Fibroblast of skin of right biceps (primary cell): ENCODE data around the gene UHRF1.
A peak's percentile ranks its signal among the peaks of the same experiment; 100 is the strongest.
"Not testable (repeated sequence)": the region's sequence is repeated elsewhere in the genome, so short reads cannot be mapped to it uniquely, and the experiment has no call there.

Source experiments
- DNase-seq: peaks from one replicate; pipeline ENCODE4 v3.0.0-alpha.2; 2013

UHRF1 gene

DNA sequence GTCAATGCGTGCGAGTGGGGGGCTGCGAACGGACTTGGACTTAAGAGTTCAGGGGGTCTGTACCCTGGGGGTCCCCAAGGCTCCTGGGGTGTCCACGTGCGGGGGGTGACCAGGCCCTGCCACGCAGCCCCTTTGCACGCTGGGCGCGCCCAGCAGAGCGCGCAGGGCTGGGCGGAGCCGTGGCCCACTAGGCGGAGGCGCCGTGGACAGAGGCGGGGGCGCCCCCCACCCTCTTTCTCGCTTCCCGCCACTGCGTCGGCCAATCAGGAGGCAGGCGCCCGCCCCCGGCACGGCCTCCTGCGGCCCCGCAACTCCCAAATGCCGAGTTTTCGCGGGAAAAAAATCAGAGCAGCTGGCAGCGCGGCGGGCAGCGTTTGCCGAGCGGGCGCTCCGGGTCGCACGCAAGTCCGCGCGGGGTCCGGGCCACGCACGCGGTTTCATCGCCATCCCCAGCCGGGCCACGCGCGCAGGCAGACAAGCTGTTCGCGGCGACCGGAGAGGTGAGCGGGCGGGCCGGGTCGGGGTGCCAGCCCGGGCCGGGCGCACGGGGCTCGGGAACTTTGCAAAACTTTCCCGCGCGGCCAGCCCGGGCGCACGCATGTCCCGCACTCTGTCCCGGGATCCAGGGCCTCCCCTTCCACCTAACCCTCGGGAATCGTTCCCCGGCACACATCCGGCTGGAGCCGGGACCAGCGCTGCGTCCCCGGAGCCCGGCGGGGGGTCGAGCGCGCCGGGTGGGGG, at the start of gene UHRF1:
UHRF1 (plus strand) TSS at position 346 of the 741 bp plus-strand sequence. CDS start 1,385 bp downstream, outside the sequence.
- DNase-seq = peak; percentile 78

DNA sequence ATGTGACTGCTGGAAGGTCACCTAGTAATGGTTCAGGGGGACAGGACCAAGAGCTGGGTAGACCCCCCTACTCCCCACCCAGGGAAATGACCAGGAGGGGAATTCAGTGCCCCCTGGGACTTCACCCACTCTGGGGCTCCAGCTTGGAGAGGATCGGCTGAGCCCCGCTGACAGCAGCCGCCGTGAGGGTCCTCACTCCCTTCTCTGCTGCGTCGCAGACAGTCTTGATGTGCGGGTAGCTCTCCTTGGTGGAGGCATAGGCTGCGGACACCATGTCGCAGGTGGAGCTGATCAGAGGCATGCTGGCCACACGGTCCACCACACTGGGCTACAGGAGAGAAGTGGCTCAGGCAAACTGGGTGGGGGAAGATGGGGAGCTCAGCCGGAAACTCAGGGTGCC, 49.6 kb upstream of the UHRF1 start:
- no peak for DNase-seq

DNA sequence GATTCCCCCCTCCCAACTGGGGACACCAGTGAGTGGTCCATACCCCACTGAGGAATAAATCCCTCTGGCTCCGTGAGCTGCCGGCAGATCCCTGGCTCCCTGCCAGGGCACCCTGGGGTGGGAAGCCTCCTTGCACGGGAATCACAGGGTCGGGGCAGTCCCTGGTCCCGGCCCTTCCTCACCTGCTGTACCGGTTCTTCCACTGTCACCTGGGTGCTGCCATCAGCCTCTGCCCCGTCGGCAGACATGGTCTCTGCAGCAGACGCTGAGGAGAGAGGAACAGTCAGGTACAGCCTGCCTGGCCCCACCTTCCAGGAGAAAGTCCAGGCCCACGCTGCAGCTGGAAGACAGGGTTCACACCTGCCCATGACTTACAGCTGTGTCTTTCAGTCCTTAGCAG, 48.2 kb upstream of the UHRF1 start:
- DNase-seq = no peak

DNA sequence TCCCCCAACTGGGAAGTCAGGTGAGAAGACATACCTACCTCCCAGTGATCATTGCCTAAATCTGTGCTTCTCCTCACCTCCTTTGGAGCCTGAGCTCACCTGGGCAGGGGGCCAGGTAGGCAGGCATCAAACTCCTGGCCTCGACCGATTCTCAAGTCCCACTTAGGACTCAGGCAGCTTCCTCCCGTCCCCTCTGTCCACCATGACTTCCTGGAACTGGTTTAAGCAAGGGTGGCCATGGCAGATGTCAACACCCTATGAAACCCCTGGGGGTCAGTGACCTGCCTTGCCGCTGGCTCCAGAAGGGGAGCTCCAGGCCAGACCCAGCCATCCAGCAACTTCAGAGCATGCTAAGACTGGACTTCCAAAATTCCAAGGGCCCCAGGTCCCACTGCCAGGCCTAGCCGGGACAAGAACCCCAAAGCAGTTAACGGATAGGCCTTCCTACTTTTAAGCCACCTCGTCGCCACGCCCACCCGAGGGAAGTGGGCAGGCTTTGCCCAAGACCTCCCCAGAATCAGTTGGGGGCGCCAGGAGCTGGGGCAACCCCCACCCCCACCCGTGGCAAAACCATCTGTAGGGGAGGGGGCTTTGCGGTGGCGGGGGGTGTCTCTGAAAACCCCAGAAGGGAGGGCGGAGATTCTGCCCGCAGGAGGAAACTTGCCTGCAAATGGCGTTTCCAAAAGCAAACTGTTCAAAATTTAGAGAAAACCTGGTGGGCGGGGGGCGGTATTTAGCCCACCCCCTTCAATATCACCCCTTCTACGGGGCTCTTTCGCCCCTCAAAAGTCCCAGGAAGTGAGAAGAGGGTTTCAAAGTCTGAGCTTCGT, 42.5 kb upstream of the UHRF1 start:
- DNase-seq = peak; percentile 52

DNA sequence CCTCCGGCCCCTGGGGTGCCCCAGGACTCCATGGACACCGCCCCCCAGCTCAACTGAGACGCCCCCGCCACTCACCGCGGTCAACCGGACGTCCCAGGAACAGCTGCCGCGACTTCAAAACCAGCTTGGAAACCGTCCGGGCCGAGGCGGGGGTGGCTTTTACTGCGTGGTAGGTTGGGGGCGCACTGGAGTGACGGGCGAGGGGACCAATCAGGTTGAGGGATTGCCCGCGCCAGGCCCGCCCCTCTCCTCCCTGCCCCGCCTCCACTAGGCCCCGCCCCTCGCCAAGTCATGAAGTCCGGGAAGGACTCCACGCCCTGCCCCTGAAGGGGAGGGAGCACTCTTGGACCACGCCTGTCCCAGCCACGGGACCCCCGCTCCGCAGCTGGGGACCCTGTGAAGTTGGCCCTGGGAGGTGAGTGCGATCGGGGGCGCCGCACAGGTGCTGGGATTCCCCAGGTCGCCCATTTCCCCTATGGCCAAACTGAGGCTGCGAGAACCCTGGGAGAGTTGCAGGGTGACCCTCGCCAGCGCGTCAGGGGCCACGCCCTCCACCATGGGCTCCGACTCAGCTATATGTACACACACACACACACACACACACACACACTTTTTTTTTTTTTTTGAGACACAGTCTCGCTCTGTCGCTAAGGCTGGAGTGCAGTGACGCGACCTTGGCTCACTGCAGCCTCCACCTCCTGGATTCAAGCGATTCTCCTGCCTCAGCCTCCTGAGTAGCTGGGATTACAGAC, 41.6 kb upstream of the UHRF1 start, which contains the start of gene PLIN3:
PLIN3 (minus strand) TSS at position 134 of the 752 bp plus-strand sequence. CDS start 6,273 bp downstream, outside the sequence.
- peak; percentile 96 for DNase-seq

DNA sequence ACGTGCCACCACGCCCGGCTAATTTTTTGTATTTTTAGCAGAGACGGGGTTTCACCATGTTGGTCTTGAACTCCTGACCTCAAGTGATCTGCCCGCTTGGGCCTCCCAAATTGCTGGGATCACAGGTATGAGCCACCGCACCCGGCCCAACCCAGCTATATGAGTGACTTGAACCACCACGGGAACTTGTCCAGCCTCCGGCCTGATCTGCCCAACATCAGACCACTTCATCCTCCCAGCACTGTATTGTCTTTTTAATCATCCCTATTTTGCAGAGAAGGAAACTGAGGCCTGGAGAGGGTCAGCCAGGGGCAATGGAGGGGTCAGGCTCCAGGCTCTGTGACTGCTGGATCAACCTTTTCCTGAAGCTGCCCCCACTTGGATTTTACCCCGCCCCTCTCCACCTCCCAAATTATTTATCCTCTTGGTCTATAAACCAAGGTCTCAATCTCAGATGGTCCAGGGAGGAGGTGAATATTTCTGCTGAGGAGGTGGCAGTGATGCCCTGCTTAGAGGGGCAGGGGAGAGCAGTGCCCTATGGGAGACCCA, 40.9 kb upstream of the UHRF1 start:
- DNase-seq = no peak

DNA sequence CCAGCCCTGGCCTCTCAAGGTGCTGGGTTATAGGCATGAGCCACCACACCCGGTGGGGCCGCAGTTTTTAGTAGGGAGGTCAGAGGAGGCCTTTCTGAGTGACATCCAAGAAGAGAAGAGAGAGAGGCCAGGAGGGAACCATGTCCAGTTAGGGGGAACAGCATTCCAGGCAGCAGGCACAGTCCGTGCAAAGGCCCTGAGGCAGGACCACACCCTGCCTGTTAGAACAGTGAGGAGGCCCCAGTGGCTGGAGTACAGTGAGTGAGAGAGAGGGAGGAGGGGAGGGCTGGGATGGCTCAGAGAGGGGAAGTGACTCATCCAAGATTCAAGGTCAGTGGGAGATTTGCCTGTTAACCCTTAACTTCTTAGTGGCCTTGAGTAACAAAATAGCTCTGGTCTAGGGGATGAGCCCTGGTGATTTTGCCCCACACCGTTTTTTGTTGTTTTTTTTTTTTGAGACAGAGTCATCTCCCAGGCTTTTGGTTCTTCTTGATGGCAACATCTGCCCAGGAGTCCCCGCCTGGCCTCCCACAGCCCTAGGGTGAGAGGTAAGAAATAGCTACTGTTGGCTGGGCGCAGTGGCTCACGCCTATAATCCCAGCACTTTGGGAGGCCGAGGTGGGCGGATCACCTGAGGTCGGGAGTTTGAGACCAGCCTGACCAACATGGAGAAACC, 39.1 kb upstream of the UHRF1 start:
- peak; percentile 95 for DNase-seq

DNA sequence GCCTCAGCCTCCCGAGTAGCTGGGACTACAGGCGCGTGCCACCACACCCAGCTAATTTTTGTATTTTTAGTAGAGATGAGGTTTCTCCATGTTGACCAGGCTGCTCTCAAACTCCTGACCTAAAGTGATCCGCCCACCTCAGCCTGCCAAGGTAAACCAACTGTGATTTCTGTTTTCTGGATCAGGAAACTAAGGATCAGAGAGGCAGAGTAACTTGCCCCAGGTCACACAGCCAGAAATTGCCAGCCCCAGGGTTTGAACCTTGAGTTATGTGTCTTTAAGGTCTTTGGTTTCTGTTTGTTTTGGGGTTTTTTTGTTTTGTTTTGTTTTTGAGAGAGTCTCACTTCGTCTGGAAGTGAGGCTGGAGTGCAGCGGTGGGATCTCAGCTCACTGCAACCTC, 37.6 kb upstream of the UHRF1 start:
- DNase-seq = no peak

DNA sequence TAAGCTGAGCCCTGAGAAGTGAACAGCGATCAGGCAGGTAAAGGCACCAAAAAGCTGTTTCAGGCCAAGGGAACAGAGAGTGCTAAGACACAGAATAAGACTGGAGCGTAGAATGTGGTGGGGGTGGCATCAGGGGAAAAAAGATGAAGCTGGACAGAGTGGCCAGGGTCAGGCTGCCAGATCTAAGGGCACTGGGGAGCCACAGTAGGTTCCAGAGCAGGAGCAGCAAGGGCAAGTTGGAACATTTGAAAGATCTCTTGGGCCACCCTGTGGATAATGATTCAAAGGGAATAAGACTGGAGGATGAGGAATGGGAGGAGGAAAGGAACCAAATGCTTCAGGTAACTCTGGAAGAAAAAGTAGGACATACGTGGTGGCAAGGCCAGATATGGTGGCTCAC, 35.4 kb upstream of the UHRF1 start:
- DNase-seq = no peak

DNA sequence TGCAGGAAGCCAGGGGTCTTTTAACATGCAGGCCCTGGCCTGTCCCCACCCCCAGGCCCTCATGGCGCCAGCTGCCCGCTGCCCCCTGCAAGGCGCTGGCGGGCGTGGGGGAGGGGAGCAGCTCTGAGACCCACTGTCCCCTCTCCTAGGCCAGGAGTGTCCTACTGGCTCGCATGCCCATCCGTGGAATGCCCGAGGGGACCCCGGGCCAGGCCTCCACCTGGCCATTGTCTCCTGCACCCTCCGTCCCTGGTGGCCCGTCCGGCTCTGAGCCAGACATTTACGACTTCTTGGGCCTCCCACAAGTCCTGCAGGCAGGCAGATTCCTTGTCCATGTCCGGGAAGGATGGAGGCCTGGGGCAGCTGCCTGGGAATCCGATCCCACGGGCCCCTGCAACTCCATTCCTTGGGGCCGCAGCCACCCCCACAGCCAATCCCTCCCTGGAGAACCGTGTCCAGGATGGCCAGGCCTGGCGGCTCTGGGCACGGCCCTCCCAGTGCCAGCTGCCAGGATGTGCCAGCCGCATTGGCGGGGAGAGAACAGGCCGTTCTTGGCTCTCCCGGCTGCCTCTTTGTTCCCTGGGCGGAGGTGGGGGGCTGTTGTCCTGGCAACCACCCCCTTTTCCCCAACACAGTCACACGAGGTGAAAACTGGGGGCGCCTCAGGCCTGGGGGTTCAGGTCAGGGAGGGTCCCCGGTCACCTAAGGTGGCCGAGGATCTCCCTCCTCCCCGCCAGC, 31.4 kb upstream of the UHRF1 start:
- DNase-seq = no peak

DNA sequence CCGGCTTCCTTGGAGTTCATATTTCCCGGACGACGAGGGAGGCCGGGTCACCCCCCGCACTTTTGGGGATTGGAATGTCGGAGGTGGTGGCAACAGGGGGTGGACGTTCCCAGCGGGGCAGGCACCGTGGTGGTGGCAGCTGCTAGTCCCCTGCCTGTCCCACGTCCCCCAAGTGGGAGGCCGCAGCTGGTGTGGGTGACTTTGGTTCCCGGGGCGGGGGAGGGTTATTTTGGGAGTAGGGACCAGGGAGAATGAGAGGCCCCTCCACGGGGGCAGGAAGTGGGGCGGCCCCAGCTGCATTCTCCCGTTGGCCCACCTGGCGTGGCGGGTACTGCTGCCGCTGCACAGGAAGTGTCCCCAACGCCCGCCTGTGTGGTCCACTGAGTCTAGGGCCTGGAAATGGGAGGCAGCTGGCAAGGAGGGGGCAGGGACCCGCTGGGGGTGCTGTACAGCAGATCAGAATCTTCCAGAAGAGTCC, 30.8 kb upstream of the UHRF1 start:
- no peak for DNase-seq

DNA sequence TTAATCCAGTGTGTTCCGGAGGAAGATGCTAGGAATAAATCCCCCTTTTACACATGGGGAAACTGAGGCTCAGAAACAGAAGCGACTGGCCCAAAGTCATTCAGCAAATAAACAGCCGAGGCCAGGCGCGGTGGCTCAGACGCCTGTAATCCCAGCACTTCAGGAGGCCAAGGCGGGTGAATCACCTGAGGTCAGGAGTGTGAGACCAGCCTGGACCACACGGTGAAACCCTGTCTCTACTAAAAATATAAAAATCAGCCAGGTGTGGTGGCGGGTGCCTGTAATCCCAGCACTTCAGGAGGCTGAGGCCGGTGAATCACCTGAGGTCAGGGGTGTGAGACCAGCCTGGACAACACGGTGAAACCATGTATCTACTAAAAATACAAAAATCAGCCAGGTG, 30.3 kb upstream of the UHRF1 start:
- no peak for DNase-seq

DNA sequence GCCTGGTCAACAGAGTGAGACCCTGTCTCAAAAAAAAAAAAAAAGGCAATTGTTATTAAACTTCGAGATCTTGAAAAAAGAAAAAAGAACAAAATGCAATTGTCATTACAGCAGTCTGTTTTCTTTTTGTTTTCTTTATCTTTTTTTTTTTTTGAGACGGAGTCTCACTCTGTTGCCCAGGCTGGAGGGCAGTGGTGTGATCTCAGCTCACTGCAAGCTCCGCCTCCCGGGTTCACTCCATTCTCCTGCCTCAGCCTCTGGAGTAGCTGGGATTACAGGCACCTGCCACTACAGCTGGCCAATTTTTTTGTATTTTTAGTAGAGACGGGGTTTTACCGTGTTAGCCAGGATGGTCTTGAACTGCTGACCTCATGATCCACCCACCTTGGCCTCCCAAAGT, 26.4 kb upstream of the UHRF1 start:
- not testable (repeated sequence) for DNase-seq

DNA sequence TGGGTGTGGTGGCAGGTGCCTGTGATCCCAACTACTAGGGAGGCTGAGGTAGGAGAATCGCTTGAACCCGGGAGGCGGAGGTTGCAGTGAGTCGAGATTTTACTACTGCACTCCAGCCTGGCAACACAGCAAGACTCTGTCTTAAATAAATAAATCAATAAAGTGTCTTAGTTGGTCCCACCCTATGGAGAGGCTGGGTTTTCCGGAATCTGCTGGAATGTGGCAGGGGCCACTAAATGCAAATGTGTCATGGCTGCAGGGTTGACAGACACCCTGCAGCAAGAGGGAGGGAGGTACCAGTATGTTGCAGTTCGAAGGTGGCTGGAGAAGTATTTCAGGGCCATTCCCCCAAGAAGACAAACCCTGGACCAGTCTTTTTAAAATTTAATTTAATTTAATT, 24.3 kb upstream of the UHRF1 start:
- DNase-seq = not testable (repeated sequence)

DNA sequence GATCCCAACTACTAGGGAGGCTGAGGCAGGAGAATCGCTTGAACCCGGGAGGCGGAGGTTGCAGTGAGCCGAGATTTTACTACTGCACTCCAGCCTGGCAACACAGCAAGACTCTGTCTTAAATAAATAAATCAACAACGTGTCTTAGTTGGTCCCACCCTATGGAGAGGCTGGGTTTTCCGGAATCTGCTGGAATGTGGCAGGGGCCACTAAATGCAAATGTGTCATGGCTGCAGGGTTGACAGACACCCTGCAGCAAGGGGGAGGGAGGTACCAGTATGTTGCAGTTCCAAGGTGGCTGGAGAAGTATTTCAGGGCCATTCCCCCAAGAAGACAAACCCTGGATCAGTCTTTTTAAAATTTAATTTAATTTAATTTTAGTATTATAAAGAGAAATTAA, 21.5 kb upstream of the UHRF1 start:
- DNase-seq = not testable (repeated sequence)

DNA sequence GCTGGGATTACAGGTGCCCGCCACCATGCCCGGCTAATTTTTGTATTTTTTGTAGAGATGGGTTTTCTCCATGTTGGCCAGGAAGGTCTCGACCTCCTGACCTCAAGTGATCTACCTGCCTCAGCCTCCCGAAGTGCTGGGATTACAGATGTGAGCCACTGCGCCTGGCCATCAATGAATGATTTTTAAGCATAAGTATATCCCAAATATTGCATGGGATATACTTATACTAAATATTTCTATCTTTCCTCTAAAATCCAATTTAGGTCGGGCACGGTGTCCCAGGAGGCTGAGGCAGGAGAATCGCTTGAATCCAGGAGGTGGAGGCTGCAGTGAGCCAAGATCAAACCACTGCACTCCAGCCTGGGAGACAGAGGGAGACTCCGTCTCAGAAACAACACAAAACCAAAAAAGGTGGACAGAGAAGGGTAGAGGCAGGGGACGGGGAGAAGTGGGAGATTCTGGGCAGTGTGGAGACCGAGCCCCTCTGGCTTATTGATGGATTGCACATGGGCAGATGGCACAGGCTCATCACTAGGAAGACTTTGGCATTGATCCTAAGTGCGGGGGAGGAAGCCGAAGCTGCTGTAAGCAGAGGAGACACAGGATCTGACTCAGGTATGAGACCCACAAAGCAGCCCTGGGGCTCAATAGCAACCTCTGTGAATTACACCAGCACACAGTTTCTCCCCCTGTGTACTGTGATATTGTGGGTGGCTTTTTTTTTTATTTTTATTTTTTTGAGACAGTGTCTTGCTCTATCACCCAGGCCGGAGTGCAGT, 20.1 kb upstream of the UHRF1 start:
- peak; percentile 76 for DNase-seq

DNA sequence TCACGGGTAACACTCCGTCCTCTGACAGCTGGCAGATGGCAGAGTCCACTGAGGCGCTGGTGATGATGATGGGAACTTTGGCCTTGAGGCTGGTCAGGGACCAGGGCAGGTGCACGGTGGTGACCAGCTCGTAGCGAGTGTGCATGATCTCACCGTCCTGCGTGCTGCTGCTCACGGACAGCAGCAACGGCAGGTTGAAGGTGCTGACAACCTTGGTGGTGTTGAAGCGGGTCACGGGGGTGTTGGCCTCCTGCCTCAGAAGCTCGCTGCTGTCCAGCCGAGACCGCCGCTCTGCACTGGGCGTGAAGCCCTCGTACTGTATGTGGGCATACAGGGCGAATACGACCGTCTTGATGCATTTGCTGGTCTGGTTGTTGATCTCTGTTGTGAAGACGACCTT, 18.2 kb upstream of the UHRF1 start:
- no peak for DNase-seq

DNA sequence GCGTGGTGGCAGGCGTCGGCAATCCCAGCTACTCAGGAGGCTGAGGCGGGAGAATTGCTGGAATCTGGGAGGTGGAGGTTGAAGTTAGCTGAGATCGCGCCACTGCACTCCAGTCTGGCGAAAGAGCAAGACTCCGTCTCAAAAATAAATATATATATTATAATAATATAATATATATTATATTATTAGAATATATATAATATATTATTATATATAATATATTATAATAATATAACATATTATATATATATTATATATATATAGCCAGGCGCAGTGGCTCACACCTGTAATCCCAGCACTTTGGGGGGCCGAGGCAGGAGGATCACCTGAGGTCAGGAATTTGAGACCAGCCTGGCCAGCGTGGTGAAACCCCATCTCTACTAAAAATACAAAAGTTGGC, 16.3 kb upstream of the UHRF1 start:
- DNase-seq = not testable (repeated sequence)

DNA sequence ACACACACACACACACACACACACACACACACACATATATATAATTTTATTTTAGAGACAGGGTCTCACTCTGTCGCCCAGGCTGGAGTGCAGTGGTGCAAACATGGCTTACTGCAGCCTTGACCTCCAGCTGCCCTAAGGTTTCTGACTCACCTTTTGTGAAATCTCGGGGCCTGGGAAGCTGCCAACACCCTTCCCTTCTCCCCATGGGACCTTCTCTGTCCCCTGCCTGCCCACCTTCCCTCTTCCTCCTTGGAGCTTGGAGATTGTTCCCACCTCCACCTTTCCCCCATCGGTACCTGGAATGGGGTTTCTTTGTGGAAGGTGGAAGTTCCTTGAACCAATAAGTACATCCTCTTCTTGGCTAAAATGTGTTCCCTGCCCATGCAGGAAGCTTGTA, 12.9 kb upstream of the UHRF1 start:
- peak; percentile 46 for DNase-seq

DNA sequence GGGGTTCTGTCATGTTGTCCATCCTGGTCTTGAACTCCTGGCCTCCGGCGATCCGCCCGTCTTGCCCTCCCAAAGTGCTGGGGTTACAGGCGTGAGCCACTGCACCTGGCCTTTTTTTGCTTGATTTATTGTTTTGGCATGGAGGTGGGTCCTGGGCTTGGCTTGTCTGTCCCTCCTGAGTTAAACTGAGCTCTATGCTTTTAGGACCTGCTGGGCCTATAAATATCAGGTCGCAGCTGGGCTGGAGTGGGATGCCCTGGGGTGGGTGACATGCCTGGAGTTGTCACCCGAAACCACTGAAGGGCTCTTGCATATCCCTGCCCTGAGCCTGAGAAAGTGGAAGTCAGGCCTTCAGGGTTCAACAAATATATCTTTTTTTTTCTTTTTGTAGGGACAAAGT, 12.2 kb upstream of the UHRF1 start:
- DNase-seq = no peak

DNA sequence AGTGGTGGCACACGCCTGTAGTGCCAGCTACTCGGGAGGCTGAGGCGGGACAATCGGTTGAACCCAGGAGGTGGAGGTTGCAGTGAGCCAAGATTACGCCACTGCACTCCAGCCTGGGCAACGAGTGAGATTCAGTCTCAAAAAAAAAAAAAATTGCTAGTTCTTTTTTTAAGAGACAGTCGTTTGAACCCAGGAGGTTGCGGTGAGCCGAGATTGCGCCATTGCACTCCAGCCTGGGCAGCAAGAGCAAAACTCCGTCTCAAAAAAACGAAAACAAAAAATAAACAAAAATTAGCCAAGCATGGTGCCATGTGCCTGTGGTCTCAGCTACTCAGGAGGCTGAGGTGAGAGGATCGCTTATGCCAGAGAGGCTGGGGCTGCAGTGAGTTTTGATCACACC, 8.4 kb upstream of the UHRF1 start:
- DNase-seq = not testable (repeated sequence)
